DND-41 (cell line): ENCODE results near the gene MGAT5.

Source experiments
- CTCF ChIP-seq: IDR thresholded peaks from 2 replicates; pipeline ENCODE4 v1.5.1; 2012; ENCODE audit warnings: borderline replicate concordance, low read length, moderate library complexity, mild to moderate bottlenecking; ENCODE audit not compliant: poor library complexity, severe bottlenecking; ENCODE audit errors: extremely low read depth
- EZH2 ChIP-seq: IDR thresholded peaks from 3 replicates; pipeline ENCODE4 v1.6.1; 2012; ENCODE audit warnings: borderline replicate concordance, low read depth, mild to moderate bottlenecking, moderate library complexity, low read length, inconsistent platforms; ENCODE audit not compliant: severe bottlenecking

- no peak for TF ChIP-seq EZH2
- no peak for TF ChIP-seq CTCF
Measured at GRCh38 chr2:134421556-134422328, 167.9 kb downstream of the MGAT5 start.
